Embryonic facial prominence (tissue), 1 donor: Measurements from ENCODE around the gene SLC6A8.
"Not testable (repeated sequence)": the region's sequence is repeated elsewhere in the genome, so short reads cannot be mapped to it uniquely, and the experiment has no call there.

ENCODE experiments used
- DNase-seq: peaks from one replicate; pipeline ENCODE4 v3.0.0-alpha.2; 2016; ENCODE audit errors: extremely low spot score

The SLC6A8 gene

DNA sequence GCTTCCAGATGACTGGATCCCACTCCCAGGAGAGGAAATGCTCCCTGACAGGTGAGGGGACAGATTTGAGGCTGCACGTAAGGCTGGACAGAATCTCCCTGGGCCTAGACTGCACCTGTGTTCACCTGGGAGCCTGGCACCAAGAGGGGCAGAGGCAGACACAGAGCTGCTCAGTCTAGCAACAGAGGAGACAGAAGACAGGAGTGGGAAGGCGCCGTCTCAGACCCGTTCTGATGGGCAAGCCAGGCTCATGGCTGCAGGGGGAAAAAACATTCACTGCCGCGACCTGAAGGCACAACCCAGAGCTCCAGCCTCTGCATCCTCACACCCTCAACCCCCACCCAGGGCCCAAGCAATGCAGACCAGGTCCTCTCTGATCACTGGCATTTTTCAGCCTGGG is 19.7 kb downstream of the SLC6A8 start:
- DNase-seq, result no peak

DNA sequence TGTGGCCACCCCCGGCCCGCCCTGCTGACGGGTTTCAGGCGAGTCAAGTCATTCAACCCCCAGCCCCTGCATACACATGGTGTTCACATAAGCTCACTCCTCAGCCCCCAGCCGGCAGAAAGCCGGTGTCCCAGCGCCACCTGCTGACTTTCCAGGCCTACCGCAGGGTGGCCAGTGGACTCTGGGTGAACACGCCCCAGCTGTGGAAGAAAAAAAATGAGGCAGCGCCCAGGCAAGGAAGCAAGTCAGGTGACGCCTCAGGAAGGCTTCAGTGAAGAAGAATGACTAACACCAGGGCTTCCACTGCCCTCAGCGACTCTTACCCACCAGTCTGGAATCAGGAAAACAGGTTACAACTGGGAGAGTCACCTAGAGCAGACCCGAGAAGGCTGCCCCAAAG is 20.7 kb downstream of the SLC6A8 start:
- no peak for DNase-seq

DNA sequence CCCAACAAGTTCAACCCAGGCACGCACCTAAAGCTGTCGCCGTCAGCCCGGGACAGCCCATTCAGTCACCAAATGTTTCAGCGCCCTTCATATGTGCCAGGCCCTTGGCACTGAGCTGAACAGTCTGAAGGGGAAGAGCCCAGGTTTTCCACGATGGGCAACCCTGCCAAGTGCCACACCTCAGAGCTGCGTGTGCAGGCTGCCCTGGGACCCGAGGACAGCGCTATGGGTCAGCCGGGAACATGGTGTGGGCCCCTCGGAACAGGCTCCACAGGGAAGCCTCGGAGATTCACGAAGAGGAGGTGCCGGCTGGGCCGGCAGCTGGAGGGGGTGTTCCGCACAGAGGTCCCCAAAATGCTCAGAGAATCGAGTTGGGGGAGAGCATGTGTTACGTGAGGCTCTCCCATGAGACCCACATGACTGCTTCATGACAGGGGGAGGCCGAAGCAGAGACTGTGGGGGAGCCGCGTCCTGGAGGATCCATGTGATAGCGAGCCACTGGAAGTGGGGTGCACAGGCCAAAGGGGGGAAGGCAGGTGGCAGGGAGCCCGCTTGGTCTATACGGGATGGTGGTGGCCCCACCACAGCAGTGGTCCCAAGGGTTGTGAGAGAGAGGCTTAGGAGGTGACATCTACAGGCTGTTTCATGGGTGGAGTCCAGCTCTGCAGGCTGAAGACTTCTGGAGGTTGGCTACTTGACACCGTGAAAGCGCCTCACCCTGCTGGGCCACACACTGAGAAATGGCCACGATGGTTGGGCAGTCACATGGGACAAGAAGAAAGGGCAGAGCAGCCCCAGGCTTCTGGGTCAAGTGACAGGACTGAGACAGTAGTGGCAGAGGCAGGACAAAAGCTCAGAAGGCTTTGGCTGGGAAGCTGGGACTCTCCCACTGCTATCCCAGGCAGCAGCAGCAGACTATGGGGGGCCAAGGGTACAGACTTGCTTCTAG is 22.3 kb downstream of the SLC6A8 start:
- no peak for DNase-seq

DNA sequence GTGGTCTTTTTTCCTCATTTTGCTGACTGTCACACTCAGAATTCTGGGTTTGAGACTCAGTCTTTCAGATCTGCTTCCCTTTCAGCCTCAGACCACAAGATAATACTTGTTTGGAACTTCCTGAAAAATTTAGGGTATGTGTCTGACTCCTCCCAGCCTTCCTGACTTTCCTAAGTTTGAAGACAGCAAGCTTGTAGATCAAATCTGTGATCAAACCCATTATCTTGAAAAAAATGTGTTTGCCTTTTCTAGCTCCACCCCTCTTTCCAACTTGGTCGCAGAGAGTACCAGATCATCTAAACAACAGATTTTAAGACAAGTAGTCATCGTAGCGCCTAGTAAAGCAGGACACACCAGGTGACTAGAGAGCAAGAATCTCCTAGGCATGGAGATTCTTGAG is 26.5 kb downstream of the SLC6A8 start:
- no peak for DNase-seq

DNA sequence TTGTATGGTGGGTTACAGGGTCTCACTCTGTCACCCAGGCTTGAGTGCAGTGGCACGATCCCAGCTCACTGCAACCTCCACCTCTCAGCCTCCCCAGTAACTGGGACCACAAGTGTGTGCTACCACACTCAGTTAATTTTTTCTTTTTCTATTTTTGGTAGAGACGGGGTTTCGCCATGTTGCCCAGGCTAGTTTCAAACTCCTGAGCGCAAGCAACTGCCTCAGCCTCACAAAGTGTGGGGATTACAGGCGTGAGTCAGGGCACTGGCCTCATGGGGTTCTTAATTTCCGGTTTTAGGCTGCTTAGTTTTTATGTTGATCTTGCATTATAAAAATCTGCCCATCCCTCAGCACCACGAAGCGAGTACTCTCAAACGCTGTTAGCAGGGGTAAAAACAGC is 29.7 kb downstream of the SLC6A8 start:
- DNase-seq, result no peak

DNA sequence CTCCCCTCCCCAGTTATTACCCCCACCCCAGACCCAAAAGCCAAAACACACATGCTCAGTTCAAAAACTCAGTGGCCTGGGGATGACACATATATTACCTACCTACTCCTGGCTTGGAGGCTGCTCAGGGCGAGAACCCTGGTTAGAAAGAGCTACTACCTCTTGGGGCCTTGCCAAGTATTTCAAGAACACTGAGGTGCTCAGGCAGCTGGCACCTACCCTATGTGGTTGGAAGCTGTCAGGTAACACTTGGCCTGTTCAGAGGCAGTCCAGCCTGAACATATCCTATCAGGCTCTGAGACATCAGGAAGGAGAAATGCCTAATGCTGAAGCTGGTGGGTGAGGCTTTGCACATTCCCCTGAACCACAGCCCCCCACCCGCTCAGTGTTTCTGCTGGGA is 31.5 kb downstream of the SLC6A8 start:
- no peak for DNase-seq

DNA sequence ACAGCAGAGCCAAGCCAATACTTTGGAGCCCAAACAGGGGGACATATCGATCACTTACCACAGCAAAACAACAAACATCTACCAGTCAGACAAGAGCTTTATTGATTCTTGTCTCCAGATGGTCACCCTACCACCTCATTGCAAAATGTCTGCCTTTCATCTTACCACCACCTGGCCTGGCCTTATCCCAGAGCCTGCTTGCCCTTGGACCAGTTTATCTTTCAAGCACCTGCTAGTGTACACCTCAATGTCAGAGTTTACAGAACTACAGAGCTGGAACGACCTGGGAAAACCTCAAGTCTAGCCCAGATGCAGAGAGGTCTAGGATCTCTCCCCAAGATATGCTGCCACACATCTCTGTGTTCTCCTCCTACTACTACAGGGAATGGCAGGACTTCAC is 32.0 kb downstream of the SLC6A8 start:
- no peak for DNase-seq

DNA sequence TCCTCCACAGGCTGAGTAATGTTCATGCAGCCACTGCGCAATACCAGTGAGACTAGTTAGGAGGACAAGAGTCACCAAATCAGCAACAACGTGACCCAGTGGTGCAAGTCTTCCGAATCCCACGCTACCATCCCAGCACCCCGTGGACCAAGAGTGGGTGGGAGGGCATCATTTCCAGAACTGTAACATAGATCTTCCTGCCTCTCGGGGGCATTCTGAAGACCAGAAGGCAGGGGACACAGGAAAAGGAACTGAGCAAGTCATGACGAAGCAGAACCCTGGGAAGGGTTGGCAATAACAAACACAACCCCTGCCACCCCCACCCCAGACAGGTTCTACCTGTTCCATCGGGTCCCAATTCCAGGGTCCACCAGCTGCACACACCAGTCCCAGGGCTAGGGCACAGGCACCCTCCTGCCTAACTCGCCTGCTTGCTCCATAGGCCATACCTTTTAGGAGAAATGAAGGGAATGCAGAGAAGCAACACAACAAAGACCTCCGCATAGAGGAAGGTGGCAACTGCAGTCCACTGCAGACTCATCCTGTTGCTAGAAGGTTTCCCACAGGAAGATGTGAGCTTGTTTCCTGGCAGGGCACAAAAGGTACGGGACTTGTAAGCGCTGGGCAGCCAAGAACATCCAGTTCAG is 35.1 kb downstream of the SLC6A8 start:
- DNase-seq, result no peak

DNA sequence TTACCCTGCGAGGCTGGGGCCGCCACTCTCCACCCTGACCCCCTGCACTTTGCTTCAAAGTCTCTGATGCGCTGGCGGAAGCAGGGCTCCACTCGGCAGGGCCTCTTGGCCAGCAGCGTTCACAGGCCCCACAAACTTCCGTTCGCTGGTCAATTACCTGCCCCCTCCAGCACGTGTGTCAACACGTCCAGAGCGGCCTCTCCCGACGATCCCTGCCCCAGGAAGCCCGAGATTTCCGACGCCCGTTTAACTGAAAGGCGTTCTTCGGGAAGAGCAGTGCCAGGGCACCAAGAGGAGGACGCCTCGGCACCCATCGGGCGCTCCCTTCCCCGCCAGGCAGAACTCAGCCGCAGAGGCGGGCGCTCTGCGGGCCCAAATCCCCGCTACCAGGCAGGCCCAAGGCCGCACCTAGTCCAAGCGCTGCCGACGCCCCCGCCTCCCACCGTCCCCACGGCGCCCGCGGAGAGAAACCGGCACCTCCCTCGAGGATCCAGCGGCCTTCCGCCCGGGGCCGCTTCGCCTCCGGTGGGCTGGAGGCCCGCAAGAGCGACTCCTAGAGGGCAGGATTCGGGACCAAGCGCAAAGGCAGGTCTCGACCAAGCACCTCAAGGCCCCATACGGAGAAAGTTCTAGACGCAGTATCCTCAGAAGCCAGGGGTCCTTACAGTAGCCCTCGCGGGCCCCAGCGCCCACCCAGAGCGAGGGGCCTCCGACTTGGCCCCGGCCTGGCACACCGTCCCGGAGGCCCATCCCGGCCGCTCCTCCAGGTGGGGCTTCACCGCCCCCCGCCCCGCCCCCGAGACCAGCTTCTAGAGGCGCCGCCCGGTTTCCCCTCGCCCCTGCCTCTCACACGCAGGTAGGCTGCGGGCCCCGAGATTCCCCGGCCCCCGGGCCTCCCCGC is 35.9 kb downstream of the SLC6A8 start:
- DNase-seq, result no peak

DNA sequence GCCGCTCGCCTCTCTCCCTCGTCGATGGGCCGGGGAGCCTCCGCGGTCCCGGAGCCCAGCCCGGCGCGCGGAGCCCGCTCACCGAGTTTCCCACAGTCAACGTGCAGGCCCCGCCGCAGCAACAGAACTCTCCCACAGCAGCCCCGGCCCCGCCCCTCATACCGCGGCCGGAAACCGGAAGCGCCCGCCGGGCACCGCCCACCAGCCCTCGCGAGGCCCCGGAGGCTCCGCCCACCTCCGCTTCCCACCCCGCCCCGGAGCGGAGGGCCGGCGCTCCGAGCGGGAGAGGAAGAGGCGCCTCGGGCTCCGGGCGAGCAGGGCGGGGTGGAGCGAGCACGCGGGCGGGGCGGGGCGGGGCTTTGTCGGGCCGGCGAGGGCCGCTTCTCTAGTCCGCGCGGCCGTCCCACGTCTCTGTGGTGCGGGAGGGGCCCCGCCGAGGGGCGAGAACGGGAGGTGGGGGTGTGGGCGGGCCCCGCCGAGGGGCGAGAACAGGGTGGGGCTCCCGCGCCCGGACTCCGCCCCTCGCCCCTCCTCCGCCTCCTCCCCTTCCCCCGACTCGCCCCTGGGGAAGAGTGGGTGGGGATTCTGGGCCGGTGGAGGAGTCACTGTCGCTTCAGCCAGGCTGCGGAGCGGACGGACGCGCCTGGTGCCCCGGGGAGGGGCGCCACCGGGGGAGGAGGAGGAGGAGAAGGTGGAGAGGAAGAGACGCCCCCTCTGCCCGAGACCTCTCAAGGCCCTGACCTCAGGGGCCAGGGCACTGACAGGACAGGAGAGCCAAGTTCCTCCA is 36.7 kb downstream of the SLC6A8 start, which contains the start of the genes ABCD1 and BCAP31:
Gene ABCD1 (plus strand): TSS at position 605 of the 787 bp plus-strand sequence. CDS start 411 bp downstream, outside the sequence.
Gene BCAP31 (minus strand): TSS at position 136 of the 787 bp plus-strand sequence. CDS start 1,143 bp downstream, outside the sequence.
- peak; percentile 57 for DNase-seq

DNA sequence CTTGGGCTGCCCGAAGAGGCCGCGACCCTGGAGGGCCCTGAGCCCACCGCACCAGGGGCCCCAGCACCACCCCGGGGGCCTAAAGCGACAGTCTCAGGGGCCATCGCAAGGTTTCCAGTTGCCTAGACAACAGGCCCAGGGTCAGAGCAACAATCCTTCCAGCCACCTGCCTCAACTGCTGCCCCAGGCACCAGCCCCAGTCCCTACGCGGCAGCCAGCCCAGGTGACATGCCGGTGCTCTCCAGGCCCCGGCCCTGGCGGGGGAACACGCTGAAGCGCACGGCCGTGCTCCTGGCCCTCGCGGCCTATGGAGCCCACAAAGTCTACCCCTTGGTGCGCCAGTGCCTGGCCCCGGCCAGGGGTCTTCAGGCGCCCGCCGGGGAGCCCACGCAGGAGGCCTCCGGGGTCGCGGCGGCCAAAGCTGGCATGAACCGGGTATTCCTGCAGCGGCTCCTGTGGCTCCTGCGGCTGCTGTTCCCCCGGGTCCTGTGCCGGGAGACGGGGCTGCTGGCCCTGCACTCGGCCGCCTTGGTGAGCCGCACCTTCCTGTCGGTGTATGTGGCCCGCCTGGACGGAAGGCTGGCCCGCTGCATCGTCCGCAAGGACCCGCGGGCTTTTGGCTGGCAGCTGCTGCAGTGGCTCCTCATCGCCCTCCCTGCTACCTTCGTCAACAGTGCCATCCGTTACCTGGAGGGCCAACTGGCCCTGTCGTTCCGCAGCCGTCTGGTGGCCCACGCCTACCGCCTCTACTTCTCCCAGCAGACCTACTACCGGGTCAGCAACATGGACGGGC is 37.5 kb downstream of the SLC6A8 start:
- DNase-seq, result no peak

DNA sequence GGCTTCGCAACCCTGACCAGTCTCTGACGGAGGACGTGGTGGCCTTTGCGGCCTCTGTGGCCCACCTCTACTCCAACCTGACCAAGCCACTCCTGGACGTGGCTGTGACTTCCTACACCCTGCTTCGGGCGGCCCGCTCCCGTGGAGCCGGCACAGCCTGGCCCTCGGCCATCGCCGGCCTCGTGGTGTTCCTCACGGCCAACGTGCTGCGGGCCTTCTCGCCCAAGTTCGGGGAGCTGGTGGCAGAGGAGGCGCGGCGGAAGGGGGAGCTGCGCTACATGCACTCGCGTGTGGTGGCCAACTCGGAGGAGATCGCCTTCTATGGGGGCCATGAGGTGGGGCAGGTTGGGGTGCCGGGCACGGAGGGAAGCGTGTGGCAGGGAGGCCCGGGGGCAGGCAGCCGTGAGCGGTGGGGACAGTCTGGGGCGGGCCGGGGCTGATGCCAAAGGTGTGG is 38.1 kb downstream of the SLC6A8 start:
- no peak for DNase-seq

DNA sequence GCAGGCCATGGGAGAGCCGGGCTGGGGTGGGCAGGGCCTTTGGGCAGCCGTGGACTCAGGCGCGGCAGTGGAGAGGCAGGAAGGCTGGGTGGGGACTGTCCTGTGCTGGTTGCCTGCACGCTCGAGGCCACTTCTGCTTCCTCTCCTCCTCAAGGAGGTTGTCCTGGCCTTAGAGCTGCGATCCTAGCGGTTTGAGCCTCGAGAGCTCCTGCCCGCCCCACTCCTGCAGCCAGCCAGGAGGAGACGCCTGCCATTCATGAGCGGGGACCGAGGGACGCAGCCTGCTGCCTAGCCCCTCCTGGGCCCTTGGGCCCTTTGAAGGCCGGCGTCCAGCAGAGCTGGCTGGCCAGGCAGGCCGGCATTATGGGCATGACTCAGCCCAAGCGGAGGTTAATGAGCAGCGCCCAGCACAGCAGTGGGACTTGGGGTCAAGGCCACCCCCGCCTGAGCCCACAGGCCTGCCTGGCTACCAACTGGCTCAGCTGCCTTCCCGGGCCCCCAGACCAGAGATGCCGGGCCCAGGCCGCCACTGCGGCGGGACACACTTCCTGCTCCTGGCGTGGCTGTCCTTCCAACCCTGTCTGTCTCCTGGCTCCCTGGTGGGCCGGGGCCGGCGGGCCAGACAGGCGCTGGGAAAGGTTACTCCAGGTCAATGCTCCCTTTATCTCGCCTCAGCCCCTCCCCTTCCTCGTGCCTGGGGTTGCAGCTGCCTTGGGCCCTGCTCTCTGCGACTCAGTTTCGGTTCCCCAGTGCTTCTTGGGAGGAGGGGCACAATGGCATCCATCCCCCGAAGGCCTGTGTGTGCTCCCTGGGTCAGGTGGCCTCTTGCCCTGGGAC is 38.8 kb downstream of the SLC6A8 start:
- DNase-seq, result no peak

DNA sequence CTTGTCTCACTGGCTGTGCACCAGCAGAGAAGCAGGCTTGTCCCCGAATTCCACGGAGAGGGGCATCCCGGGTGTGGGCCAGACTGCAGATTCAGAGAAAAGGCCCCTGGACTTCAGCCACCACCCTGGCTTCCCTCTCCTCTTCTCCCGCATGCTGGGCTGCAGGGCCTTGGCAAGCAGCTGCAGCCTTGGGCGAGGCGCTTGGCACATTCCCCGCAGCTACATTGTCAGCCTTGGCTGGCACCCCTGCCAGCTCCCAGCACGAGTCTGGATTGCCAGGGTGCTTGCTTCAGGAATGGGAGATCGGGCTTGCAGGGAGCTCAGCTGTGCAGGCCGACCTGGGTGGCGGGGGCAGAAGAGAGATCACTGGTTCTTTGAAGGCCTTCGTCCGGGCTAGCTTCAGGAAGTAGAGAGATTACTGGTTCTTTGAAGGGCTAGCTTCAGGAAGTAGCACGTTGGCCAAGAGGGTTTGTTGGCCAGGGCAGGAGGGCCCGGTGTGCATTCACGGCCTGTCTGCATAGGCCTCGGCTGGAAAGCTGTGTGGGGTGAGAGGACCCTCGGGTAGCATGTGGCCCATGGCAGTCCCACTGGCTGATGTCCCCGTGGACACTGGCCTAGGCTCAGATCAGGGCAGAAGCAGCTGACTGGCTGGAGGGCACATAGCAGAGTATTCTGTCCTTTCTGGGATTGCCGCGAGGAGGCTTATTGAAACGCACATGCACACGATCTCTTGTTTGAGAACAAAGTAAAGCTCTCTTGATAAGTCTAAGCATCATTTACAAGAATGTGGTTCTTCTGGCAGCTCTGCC is 39.6 kb downstream of the SLC6A8 start:
- DNase-seq, result no peak

DNA sequence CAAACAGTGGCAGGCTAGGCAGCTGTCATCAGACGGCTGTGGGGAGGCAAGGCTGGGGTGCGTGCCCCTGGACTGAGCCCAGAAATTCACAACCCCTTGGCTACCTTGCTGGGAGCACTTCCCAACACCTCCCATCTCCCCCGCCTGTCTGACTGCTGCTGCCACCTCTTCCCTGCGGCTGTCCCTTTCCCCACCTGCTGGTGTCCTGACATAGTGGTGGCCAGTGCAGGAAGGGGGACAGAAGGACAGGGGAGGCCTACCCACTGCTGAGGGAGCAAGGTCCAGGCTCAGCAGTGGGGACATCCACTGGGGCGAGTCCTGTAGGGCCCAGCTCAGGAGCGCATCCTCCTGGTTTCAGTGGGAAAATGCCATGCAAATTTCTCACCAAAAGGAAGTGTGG is 40.4 kb downstream of the SLC6A8 start:
- no peak for DNase-seq

DNA sequence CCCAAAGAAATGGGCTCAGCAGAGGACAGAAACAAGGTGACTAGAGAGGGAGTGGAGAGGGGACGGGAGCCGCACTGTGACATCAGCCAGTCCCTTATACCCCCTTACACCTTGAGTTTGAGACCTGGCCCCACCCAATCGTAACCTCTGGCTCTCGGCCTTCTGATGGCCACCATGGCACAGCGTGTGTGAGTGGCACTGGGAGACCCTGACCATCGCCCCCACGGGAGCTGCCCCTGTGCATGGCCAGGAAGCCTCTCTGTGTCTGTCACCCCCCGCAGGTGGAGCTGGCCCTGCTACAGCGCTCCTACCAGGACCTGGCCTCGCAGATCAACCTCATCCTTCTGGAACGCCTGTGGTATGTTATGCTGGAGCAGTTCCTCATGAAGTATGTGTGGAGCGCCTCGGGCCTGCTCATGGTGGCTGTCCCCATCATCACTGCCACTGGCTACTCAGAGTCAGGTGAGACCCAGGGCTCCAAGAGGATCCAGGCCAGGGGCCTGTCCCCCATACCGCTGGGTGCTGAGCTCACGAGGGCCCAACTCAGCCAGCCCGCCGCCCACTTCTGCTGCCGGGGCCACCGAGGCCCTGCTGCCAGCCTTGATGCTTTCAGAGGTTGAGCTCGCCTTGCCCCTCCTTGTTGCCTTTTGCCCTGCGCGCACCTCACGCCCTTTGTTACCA is 41.4 kb downstream of the SLC6A8 start:
- DNase-seq, result no peak

DNA sequence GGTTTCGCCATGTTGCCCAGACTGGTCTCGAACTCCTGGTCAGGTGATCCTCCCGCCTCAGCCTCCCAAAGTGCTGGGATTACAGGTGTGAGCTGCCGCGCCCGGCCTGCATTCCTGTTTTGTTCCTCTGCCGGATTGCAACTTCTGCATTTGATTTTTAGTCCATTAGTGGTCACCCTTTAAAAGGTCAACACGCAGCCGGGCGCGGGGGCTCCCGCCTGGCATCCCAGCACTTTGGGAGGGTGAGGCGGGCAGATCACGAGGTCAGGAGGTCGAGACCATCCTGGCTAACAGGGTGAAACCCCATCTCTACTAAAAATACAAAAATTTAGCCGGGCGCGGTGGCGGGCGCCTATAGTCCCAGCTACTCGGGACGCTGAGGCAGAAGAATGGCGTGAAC is 42.4 kb downstream of the SLC6A8 start:
- not testable (repeated sequence) for DNase-seq
